ENCODE results near the gene KRTAP10-6.
"Not testable (repeated sequence)": the region's sequence is repeated elsewhere in the genome, so short reads cannot be mapped to it uniquely, and the experiment has no call there.

KRTAP10-6 gene

GRCh38 chr21:44558695-44559094 lies 33.6 kb downstream of the KRTAP10-6 start, which contains the start of gene KRTAP10-3:
Gene KRTAP10-3 (minus strand): TSS chr21:44558795. CDS start chr21:44558715, 80 bp downstream.
- Histone ChIP-seq H3K4me1 (no peaks in the 10 kb centered on the region), H2AFZ (no peak within 1 kb of the TSS), H3K9me3 (ENCODE audit: control insufficient read depth, low read length) (no peaks in the 10 kb centered on the region), H3K27me3 (ENCODE audit: control insufficient read depth, insufficient read depth, low read length) (no peaks in the 10 kb centered on the region), H3K36me3 (ENCODE audit: control insufficient read depth, insufficient read depth, low read length) (no peaks in the 10 kb centered on the region), H3K4me3 (ENCODE audit: low read depth, low read length) (no peak within 1 kb of the TSS), H3K27ac (no peak within 1 kb of the TSS), H3K9ac (no peak within 1 kb of the TSS), H3K79me2 (no peaks in the 10 kb centered on the region), H3K4me2 (ENCODE audit: low read length) (no peak within 1 kb of the TSS)
- TF ChIP-seq, protein P1, sequence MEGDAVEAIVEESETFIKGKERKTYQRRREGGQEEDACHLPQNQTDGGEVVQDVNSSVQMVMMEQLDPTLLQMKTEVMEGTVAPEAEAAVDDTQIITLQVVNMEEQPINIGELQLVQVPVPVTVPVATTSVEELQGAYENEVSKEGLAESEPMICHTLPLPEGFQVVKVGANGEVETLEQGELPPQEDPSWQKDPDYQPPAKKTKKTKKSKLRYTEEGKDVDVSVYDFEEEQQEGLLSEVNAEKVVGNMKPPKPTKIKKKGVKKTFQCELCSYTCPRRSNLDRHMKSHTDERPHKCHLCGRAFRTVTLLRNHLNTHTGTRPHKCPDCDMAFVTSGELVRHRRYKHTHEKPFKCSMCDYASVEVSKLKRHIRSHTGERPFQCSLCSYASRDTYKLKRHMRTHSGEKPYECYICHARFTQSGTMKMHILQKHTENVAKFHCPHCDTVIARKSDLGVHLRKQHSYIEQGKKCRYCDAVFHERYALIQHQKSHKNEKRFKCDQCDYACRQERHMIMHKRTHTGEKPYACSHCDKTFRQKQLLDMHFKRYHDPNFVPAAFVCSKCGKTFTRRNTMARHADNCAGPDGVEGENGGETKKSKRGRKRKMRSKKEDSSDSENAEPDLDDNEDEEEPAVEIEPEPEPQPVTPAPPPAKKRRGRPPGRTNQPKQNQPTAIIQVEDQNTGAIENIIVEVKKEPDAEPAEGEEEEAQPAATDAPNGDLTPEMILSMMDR (IDR thresholded peaks at IDR 0.05) = no peak

- not testable (repeated sequence) for H3K4me2 ChIP-seq (ENCODE audit: low read length); H3K27me3 ChIP-seq (ENCODE audit: control insufficient read depth, insufficient read depth, low read length)
Observed at GRCh38 chr21:44558329-44558675, 34.0 kb downstream of the KRTAP10-6 start.

GRCh38 chr21:44557491-44558328 lies 34.6 kb downstream of the KRTAP10-6 start:
- no peaks in the 10 kb centered on the region for H3K9me3 ChIP-seq (ENCODE audit: control insufficient read depth, low read length)
- H3K79me2 ChIP-seq = no peaks in the 10 kb centered on the region
- no peak overlapping the region for H3K4me2 ChIP-seq (ENCODE audit: low read length)
- H3K4me3 ChIP-seq (ENCODE audit: low read depth, low read length) = no peak overlapping the region
- no peak overlapping the region for H3K27ac ChIP-seq
- no peaks in the 10 kb centered on the region for H3K27me3 ChIP-seq (ENCODE audit: control insufficient read depth, insufficient read depth, low read length)
- H3K4me1 ChIP-seq = no peaks in the 10 kb centered on the region
- TF ChIP-seq, protein P1 (IDR thresholded peaks at IDR 0.05) = no peak
- no peak overlapping the region for H3K9ac ChIP-seq
- H3K36me3 ChIP-seq (ENCODE audit: control insufficient read depth, insufficient read depth, low read length) = no peaks in the 10 kb centered on the region
- no peak overlapping the region for H2AFZ ChIP-seq

More at GRCh38 chr21:44558329-44558675, 34.0 kb downstream of the KRTAP10-6 start:
- H2AFZ ChIP-seq; H3K36me3 ChIP-seq (ENCODE audit: control insufficient read depth, insufficient read depth, low read length); H3K79me2 ChIP-seq; H3K27ac ChIP-seq; H3K9ac ChIP-seq; H3K4me1 ChIP-seq; H3K9me3 ChIP-seq (ENCODE audit: control insufficient read depth, low read length); H3K4me3 ChIP-seq (ENCODE audit: low read depth, low read length): not testable (repeated sequence)

- Histone ChIP-seq H3K27ac (no peak overlapping the region), H3K9ac (no peak overlapping the region), H3K79me2 (no peaks in the 10 kb centered on the region), H3K36me3 (ENCODE audit: control insufficient read depth, insufficient read depth, low read length) (no peaks in the 10 kb centered on the region), H2AFZ (no peak overlapping the region), H3K4me3 (ENCODE audit: low read depth, low read length) (no peak overlapping the region), H3K4me2 (ENCODE audit: low read length) (no peak overlapping the region), H3K9me3 (ENCODE audit: control insufficient read depth, low read length) (no peaks in the 10 kb centered on the region), H3K27me3 (ENCODE audit: control insufficient read depth, insufficient read depth, low read length) (no peaks in the 10 kb centered on the region), H3K4me1 (no peaks in the 10 kb centered on the region)
- TF ChIP-seq, protein P1 (IDR thresholded peaks at IDR 0.05) = no peak
Observed at GRCh38 chr21:44556879-44557278, 35.4 kb downstream of the KRTAP10-6 start.

GRCh38 chr21:44555200-44555875 lies 37.0 kb downstream of the KRTAP10-6 start:
- no peaks in the 10 kb centered on the region for H3K4me1 ChIP-seq
- H3K4me3 ChIP-seq (ENCODE audit: low read depth, low read length) = no peak overlapping the region
- H3K4me2 ChIP-seq (ENCODE audit: low read length) = no peak overlapping the region
- no peaks in the 10 kb centered on the region for H3K79me2 ChIP-seq
- H3K9me3 ChIP-seq (ENCODE audit: control insufficient read depth, low read length) = no peaks in the 10 kb centered on the region
- TF ChIP-seq, protein P1 (IDR thresholded peaks at IDR 0.05) = no peak
- no peak overlapping the region for H3K27ac ChIP-seq
- no peaks in the 10 kb centered on the region for H3K27me3 ChIP-seq (ENCODE audit: control insufficient read depth, insufficient read depth, low read length)
- no peaks in the 10 kb centered on the region for H3K36me3 ChIP-seq (ENCODE audit: control insufficient read depth, insufficient read depth, low read length)
- H3K9ac ChIP-seq = no peak overlapping the region
- H2AFZ ChIP-seq = no peak overlapping the region

Measured in parathyroid adenoma (tissue), 2 donors.